Subcutaneous abdominal adipose tissue (tissue), 5 donors: Measurements from ENCODE around the gene CLCN2.

Experiments
- H3K27ac ChIP-seq: one replicate; pipeline ENCODE4 v1.7.0; 2013; ENCODE audit warnings: low read depth, mild to moderate bottlenecking, inconsistent platforms, low read length, moderate library complexity
- H3K27me3 ChIP-seq, 5 donors: one replicate each; pipeline ENCODE4 v1.7.0; 2013; ENCODE audit warnings: low read length in 5 of 5, inconsistent platforms in 1 of 5; ENCODE audit not compliant: control insufficient read depth in 5 of 5, insufficient read depth in 4 of 5
- H3K36me3 ChIP-seq, 5 donors: one replicate each; pipeline ENCODE4 v1.7.0; 2013; ENCODE audit warnings: low read length in 5 of 5; ENCODE audit not compliant: control insufficient read depth in 5 of 5, insufficient read depth in 5 of 5
- H3K4me1 ChIP-seq, 5 donors: one replicate each; pipeline ENCODE4 v1.7.0; 2013; ENCODE audit warnings: low read length in 5 of 5, mild to moderate bottlenecking in 3 of 5, moderate library complexity in 1 of 5; ENCODE audit not compliant: control insufficient read depth in 5 of 5, insufficient read depth in 5 of 5
- H3K4me3 ChIP-seq, 5 donors: one replicate each; pipeline ENCODE4 v1.7.0; 2013; ENCODE audit warnings: low read length in 5 of 5, low read depth in 1 of 5
- H3K9ac ChIP-seq, 5 donors: one replicate each; pipeline ENCODE4 v1.7.0; 2013; ENCODE audit warnings: low read length in 5 of 5, mild to moderate bottlenecking in 4 of 5, moderate library complexity in 3 of 5
- H3K9me3 ChIP-seq, 5 donors: one replicate each; pipeline ENCODE4 v1.7.0; 2013; ENCODE audit warnings: low read length in 5 of 5; ENCODE audit not compliant: control insufficient read depth in 5 of 5
- donor health status: healthy.
- donor health status: healthy.
- donor health status: healthy.
- donor health status: healthy.
- donor health status: healthy.

The CLCN2 gene

DNA sequence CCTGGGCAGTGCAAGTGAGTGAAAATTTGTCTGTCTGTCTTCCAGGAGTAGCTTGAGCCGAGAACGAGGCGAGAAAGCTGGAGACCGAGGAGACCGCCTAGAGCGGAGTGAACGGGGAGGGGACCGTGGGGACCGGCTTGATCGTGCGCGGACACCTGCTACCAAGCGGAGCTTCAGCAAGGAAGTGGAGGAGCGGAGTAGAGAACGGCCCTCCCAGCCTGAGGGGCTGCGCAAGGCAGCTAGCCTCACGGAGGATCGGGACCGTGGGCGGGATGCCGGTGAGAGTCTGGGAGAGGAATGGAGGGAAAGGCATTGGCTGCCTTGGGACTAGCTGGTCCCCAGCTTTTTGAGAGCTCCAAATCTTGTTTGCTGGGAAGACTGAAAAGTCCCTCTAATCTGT lies 34.2 kb downstream of the CLCN2 start:
- Histone ChIP-seq H3K27ac (no peak overlapping the region), H3K36me3 (peaks cover 14 to 98% (median 96%) of the 10 kb centered on the region in 5 donors), H3K4me3 (no peak overlapping the region), H3K27me3 (no peaks in the 10 kb centered on the region), H3K4me1 (peaks cover 11 to 21% (median 18%) of the 10 kb centered on the region in 5 donors), H3K9me3 (no peaks in the 10 kb centered on the region), H3K9ac (no peak overlapping the region)

- H3K9ac ChIP-seq: no peak overlapping the region
- H3K4me1 ChIP-seq: peaks cover 14 to 31% (median 29%) of the 10 kb centered on the region in 5 donors
- H3K27ac ChIP-seq: no peak overlapping the region
- H3K9me3 ChIP-seq: no peaks in the 10 kb centered on the region
- peaks cover 14 to 98% (median 96%) of the 10 kb centered on the region in 5 donors for H3K36me3 ChIP-seq
- no peak overlapping the region for H3K4me3 ChIP-seq
- no peaks in the 10 kb centered on the region for H3K27me3 ChIP-seq
Measured at GRCh38 chr3:184325715-184326369, 35.6 kb downstream of the CLCN2 start.

GRCh38 chr3:184325269-184325668 lies 36.1 kb downstream of the CLCN2 start:
- Histone ChIP-seq H3K9ac (no peak overlapping the region), H3K9me3 (no peaks in the 10 kb centered on the region), H3K36me3 (peaks cover 14 to 100% (median 98%) of the 10 kb centered on the region in 5 donors), H3K27me3 (no peaks in the 10 kb centered on the region), H3K27ac (no peak overlapping the region), H3K4me1 (peaks cover 18 to 37% (median 34%) of the 10 kb centered on the region in 5 donors), H3K4me3 (no peak overlapping the region)

GRCh38 chr3:184323696-184324095 lies 37.7 kb downstream of the CLCN2 start:
- Histone ChIP-seq H3K36me3 (peaks cover 10 to 89% (median 84%) of the 10 kb centered on the region in 5 donors), H3K4me3 (no peak overlapping the region), H3K9me3 (no peaks in the 10 kb centered on the region), H3K27me3 (no peaks in the 10 kb centered on the region), H3K27ac (peak overlapping the region; percentile 66), H3K4me1 (peaks cover 27 to 52% (median 49%) of the 10 kb centered on the region in 5 donors), H3K9ac (no peak overlapping the region)

GRCh38 chr3:184322731-184323487 lies 38.5 kb downstream of the CLCN2 start:
- Histone ChIP-seq H3K4me3 (no peak overlapping the region), H3K27me3 (no peaks in the 10 kb centered on the region), H3K9ac (peak overlapping the region in 1 of 5 donors; percentile 49), H3K9me3 (no peaks in the 10 kb centered on the region), H3K27ac (peak overlapping the region; percentile 91), H3K36me3 (peaks cover 10 to 84% (median 80%) of the 10 kb centered on the region in 5 donors), H3K4me1 (peaks cover 27 to 59% (median 56%) of the 10 kb centered on the region in 5 donors)

DNA sequence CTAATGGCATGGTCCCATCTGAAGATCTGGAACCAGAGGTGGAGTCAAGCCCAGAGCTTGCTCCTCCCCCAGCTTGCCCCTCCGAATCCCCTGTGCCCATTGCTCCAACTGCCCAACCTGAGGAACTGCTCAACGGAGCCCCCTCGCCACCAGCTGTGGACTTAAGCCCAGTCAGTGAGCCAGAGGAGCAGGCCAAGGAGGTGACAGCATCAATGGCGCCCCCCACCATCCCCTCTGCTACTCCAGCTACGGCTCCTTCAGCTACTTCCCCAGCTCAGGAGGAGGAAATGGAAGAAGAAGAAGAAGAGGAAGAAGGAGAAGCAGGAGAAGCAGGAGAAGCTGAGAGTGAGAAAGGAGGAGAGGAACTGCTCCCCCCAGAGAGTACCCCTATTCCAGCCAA lies 39.7 kb downstream of the CLCN2 start:
- H3K27ac ChIP-seq: peak overlapping the region; percentile 91
- peaks cover 7 to 81% (median 80%) of the 10 kb centered on the region in 5 donors for H3K36me3 ChIP-seq
- H3K9me3 ChIP-seq: no peaks in the 10 kb centered on the region
- peaks cover 29 to 72% (median 68%) of the 10 kb centered on the region in 5 donors for H3K4me1 ChIP-seq
- no peaks in the 10 kb centered on the region for H3K27me3 ChIP-seq
- H3K9ac ChIP-seq: no peak overlapping the region
- H3K4me3 ChIP-seq: no peak overlapping the region

GRCh38 chr3:184320104-184320445 lies 41.3 kb downstream of the CLCN2 start:
- Histone ChIP-seq H3K9me3 (no peaks in the 10 kb centered on the region), H3K9ac (peak overlapping the region in 4 of 5 donors; percentile 56 to 87 (median 69)), H3K27ac (peak overlapping the region; percentile 91), H3K27me3 (no peaks in the 10 kb centered on the region), H3K4me1 (peaks cover 32 to 84% (median 81%) of the 10 kb centered on the region in 5 donors), H3K4me3 (peak overlapping the region in 4 of 5 donors; percentile 40 to 55 (median 50)), H3K36me3 (peaks cover 3 to 71% (median 64%) of the 10 kb centered on the region in 5 donors)

GRCh38 chr3:184317201-184317600 lies 44.2 kb downstream of the CLCN2 start:
- Histone ChIP-seq H3K9ac (peak overlapping the region in 1 of 5 donors; percentile 95), H3K9me3 (no peaks in the 10 kb centered on the region), H3K4me3 (peak overlapping the region in 4 of 5 donors; percentile 79 to 96 (median 90)), H3K27me3 (no peaks in the 10 kb centered on the region), H3K4me1 (peaks cover 24 to 74% (median 68%) of the 10 kb centered on the region in 5 donors), H3K36me3 (peaks cover 0 to 42% (median 35%) of the 10 kb centered on the region in 5 donors), H3K27ac (peak overlapping the region; percentile 91)

- Histone ChIP-seq H3K4me3 (peak overlapping the region; percentile 79 to 96 (median 90)), H3K4me1 (peaks cover 20 to 70% (median 64%) of the 10 kb centered on the region in 5 donors), H3K27ac (peak overlapping the region; percentile 96), H3K36me3 (peaks cover 0 to 38% (median 31%) of the 10 kb centered on the region in 5 donors), H3K9ac (peak overlapping the region in 3 of 5 donors; percentile 44 to 96 (median 95)), H3K9me3 (no peaks in the 10 kb centered on the region), H3K27me3 (no peaks in the 10 kb centered on the region)
Measured at GRCh38 chr3:184316792-184317191, 44.6 kb downstream of the CLCN2 start.
